Epidermal melanocyte (primary cell): ENCODE measurements around the gene OGT.
"Not testable (repeated sequence)": the region's sequence is repeated elsewhere in the genome, so short reads cannot be mapped to it uniquely, and the experiment has no call there.

Experiments
- DNase-seq: peaks from one replicate; pipeline ENCODE4 v3.0.0; 2011; ENCODE audit warnings: low spot score; ENCODE audit not compliant: insufficient read length

OGT gene

GRCh38 chrX:71540801-71541200, 7.9 kb downstream of the OGT start:
- no peak for DNase-seq

DNA sequence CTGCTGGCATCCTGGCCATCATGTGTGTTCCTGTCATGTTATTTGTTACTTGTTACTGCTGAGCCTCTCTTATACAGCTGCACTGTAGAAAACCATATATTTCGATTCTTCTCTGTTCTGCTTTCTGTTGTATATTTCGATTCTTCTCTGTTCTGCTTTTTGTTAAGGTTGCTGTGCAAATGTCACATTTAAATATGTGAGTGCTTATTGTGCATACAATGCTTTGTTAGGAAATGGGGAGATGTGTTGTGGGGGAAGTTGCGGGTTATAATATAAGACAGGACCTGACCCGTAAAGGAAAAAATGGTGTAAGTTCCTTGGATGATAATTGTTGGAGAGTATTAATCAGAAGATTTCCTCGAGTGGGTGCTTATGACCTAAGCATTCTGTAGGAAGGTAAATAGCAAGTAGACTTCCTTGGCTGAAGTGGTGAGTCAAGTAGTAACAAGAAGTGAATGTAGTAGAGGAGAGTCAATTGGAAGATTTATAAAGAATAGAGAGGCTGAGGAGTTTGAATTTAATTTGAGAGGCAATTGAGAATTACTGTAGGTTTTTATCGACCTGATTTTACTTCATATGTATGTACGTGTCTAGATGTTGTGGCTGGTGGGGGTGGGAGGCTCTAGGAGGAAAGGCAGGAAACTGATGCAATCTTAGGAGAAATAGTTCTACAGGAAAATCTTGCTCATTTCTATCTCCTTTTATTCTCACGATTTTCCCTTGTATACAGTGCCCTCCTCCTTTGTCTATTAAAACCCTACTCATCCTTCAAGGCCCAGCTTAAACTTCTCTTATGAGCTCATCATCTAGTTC, 8.5 kb downstream of the OGT start:
- DNase-seq: no peak

DNA sequence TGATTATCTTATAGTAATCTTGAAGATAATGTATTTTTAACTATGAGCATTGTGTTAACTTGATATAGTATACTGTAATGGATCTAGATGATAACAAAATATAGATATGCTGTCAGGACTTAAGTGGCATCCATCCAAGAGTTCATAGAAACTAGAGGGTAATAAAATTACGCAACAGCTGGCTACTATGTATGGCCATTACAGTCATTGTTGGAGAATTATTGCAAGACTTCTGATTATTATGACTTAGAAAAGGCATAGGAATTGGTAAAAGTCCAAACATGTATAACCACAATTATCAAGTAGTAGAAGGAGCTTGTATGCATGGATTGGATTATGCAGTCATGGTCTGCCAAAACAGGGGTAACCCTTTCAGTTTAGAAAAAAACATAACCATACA, 9.5 kb downstream of the OGT start:
- no peak for DNase-seq

DNA sequence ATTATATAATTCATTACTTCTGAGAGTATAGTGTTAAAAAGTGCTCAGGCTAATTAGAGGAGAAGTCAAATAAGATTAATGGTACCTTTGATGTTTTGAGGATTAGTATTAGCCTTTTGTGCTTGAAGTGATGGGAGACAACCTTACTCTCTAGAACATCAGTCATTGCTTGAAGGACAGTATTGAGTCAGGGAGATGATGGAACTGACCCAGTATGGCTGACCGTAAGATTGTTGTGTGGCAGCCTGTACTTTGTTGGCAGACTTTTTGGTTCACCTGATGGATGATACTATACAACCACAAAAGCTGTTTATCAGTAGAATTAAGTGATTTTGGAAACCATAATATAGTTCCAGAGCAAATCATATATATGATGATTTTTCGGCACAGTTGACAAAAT, 9.9 kb downstream of the OGT start:
- DNase-seq: no peak

- peak; percentile 19 for DNase-seq
These were observed 10.4 kb downstream of the OGT start for GRCh38 chrX:71543316-71543715.

GRCh38 chrX:71545364-71545763, 12.5 kb downstream of the OGT start:
- DNase-seq: no peak

DNA sequence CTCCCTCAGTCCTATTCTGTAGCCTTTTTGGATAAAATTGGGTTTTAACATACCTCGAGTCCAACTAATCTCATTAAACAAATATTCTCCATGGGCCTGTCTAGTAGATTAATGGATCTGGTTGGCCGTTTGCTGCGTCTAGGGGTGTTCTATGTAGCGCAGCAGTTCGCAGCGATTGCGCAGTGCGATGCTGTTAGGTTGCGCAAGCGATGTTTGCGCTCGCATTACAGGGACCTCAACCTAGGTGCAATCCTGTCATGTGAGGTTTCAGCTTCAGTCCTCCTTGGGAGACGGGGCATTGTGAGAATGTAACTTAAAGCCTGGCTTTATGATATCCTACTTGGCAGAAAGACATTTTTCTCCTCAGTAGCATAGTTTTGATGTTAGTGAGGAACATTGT, 14.0 kb downstream of the OGT start:
- DNase-seq: no peak

DNA sequence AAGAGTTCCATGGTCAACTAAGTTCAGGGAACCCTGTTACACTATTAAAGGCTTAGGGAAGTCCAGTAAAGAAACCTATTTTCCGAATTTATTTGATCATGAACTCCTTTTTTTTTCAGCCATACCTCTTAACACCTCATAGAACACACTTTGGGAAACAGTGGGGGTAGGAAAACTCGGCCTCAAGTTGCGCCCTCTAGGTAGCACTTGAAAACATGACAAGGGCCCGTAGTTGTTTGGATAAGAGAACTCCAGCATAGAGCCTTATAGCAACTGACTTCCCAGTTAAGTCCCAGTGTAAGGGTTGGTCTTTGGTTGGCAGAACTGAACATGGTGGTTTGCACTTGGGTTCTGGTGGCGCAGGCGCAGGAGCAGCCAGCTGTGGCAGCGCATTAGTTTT, 14.4 kb downstream of the OGT start:
- DNase-seq: no peak

DNA sequence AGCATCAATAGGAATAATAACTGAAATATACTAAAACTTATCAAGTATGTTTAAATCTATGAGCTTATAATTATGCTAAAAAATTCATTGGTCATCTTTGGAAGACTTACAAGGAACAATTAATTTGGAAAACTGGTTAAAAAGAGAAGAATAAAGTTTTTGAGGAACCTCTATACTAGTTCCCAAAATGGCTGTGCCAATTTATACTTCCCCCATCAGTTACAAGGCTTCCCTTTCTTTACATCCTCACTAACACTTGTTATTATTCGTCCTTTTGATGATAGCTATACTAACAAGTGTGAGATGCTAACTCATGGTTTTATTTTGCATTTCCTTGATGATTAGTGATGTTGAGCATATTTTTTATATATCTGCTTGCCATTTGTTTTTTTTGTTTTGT, 17.1 kb downstream of the OGT start:
- DNase-seq: no peak

- no peak for DNase-seq
These were observed 17.7 kb downstream of the OGT start for GRCh38 chrX:71550578-71550977.

DNA sequence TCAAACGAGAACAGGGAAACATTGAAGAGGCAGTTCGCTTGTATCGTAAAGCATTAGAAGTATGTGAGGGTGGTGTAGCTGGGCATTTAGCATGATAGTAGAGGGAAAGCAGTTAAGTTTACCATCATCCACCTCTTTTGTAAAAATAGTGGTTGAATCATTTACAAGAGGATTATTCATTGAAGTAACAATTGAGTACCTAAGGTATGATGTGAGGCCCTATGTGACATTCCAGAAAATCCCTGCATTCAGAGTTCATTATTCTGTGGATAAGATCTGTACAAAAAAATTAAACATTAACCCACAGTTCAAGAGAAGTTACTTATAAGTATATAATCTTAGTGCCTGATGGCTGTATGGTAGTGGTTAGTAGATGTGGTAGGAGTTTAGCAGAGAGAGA, 23.1 kb downstream of the OGT start:
- DNase-seq: no peak

DNA sequence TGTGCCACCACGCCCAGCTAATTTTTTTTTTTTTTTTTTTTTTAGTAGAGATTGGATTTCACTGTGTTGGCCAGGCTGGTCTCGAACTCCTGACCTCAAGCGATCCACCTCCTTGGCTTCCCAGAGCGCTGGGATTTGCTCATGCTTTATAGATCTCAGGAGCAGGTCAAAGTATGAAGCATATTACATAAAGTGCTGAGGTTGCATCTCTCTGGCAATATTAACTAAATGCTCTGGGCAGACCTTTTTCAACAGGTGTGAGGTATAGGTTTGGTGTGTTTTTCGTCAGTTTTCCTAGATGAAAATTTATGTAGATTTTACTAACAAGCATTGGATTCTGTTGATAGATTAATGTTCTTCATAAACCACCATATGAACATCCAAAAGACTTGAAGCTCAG, 26.0 kb downstream of the OGT start:
- no peak for DNase-seq

DNA sequence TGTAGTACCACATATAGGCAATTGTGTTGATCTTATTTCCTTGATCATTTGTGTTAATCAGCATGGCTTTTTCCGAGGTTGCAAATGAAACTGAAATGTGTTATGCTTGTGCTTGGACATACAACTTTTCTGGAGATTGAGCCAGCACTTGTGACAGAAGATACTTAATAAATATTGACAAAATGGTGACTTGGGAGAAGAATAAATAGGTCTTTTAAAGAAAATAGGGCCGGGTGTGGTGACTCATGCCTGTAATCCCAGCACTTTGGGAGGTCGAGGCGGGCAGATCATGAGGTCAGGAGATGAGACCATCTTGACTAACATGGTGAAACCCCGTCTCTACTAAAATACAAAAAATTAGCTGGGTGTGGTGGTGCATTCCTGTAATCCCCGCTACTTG, 26.9 kb downstream of the OGT start:
- not testable (repeated sequence) for DNase-seq

DNA sequence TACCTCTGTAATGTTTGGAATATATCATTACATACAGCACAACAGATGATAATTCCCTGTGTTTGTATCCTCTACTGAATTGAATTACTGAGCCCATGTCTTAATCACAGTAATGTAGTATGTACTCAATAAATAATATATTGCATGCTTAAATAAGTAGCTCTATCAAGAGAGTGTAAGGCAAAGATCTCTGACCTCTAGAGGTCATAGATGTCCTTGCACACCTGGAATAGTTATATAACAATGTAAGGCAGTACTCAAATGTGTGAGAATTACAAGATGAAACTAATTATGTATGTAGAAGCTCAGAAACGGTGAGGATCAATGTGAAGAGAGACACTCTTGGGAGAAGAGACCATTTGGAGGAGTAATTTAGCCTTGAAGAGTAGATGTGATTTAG, 31.0 kb downstream of the OGT start:
- no peak for DNase-seq

- DNase-seq: no peak
These were observed 32.7 kb downstream of the OGT start for GRCh38 chrX:71565474-71566041.

GRCh38 chrX:71571390-71571789, 38.5 kb downstream of the OGT start:
- DNase-seq: not testable (repeated sequence)

- DNase-seq: no peak
These were observed 40.7 kb downstream of the OGT start for GRCh38 chrX:71573590-71573989.

GRCh38 chrX:71577682-71578081, 44.8 kb downstream of the OGT start:
- no peak for DNase-seq

- DNase-seq: no peak
These were observed 45.6 kb downstream of the OGT start, which contains the start of gene GCNA for GRCh38 chrX:71578253-71579135. GCNA (plus strand) TSS chrX:71578437; CDS start chrX:71580822, 2,385 bp downstream.

DNA sequence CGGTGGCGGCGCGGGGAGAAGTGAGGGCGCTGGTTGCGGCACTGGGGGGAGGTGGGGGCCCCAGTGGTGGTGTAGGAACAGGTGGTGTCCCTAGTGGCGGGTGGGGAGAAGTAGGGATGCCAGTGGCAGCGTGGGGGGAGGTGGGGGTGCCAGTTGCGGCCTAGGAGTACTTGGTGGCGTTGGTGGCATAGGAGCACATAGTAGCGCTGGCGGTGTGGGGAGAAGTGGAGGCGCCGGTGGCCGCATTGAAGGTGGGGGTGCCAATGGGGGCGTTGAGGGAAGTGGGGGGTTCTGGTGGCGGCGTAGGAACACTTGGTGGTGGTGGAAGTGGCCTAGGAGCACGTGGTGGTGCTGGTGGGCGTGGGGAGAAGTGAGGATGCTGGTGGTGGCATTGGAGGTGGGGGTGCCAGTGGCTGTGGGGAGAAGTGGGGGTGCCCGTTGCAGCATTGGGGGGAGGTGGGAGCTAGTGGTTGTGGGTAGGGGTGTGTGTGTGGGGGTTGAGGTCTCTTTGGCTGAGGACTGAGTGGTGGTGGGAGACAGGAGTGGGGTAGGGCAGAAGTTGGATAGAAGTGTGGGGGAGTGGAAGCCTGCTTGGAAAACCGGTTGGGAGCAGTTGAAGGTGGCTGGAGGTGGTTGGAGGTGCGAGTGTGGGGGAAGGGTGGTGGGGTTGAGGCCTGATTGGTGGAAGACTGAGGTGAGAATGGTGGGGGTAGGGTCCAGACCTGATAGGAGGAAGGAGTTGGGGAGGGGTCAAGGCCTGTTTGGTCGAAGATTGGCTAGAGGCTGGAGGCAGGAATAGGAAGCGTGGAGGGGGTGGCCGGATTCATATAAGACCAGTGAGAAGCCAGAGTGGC, 46.5 kb downstream of the OGT start:
- no peak for DNase-seq

GRCh38 chrX:71579990-71580380, 47.1 kb downstream of the OGT start:
- no peak for DNase-seq
